Lung (tissue), 12 donors: ENCODE data around the gene DUOX1. TPM values are rescaled to one million over a fixed set of nuclear protein-coding genes. Genes with fewer than 3 reads are reported as not detected.

Source experiments
- ATAC-seq: fragments of 200-7000 bp; cut with Tn5 transposase; one replicate; pipeline ENCODE4 v1.9.1; 2020; ENCODE audit warnings: moderate number of reproducible peaks; ENCODE audit not compliant: insufficient read depth, low FRiP score
- DNase-seq, 3 donors: peaks; one replicate each; pipeline ENCODE4 v3.0.0-alpha.2; 2013 to 2017
- H3K27ac ChIP-seq, 2 donors: one replicate each; pipeline ENCODE4 v1.5.1; 2013; ENCODE audit warnings: mild to moderate bottlenecking in 2 of 2, moderate library complexity in 2 of 2, control low read depth in 1 of 2, inconsistent platforms in 1 of 2, low read depth in 1 of 2, low read length in 1 of 2
- H3K27me3 ChIP-seq, 3 donors: one replicate each; pipeline ENCODE4 v1.5.1; 2013; ENCODE audit warnings: low read length in 2 of 3; ENCODE audit not compliant: control insufficient read depth in 3 of 3, insufficient read depth in 3 of 3
- H3K36me3 ChIP-seq, 4 donors: one replicate each; pipeline ENCODE4 v1.5.1; 2013; ENCODE audit warnings: low read length in 4 of 4, mild to moderate bottlenecking in 1 of 4, moderate library complexity in 1 of 4; ENCODE audit not compliant: control insufficient read depth in 4 of 4, insufficient read depth in 4 of 4
- H3K4me1 ChIP-seq, 5 donors: one replicate each; pipeline ENCODE4 v1.5.1; 2013; ENCODE audit warnings: low read length in 5 of 5, mild to moderate bottlenecking in 2 of 5, moderate library complexity in 1 of 5; ENCODE audit not compliant: control insufficient read depth in 5 of 5, insufficient read depth in 5 of 5
- H3K4me3 ChIP-seq: one replicate; pipeline ENCODE4 v1.5.1; 2013; ENCODE audit warnings: mild to moderate bottlenecking, control low read depth, moderate library complexity
- H3K9ac ChIP-seq, 2 donors: one replicate each; pipeline ENCODE4 v1.5.1; 2013; ENCODE audit warnings: low read length in 2 of 2, control low read depth in 1 of 2; ENCODE audit not compliant: insufficient read depth in 1 of 2
- H3K9me3 ChIP-seq, 4 donors: one replicate each; pipeline ENCODE4 v1.5.1; 2013; ENCODE audit warnings: low read length in 3 of 4, mild to moderate bottlenecking in 1 of 4, moderate library complexity in 1 of 4; ENCODE audit not compliant: control insufficient read depth in 4 of 4, insufficient read depth in 3 of 4
- CTCF ChIP-seq: IDR thresholded peaks from 2 replicates; pipeline ENCODE4 v1.5.1; 2012; ENCODE audit warnings: mild to moderate bottlenecking; ENCODE audit errors: control extremely low read depth, extremely low read depth
- whole genome bisulfite sequencing, 2 donors: extraction: QIAGEN DNeasy Blood & Tissue Kit; methylation state at CpG; one replicate each; pipeline ENCODE4 v1.1.7; 2013; 5-methylcytosine and 5-hydroxymethylcytosine counted together
- polyA plus RNA-seq, 2 donors: library from polyadenylated mRNA; stranded (reverse); fragments of 200-250 nt; gene quantifications; one replicate each; pipeline ENCODE4 v1.2.1, GENCODE V29; 2013
- total RNA-seq, 2 donors: library from RNA; depleted of rRNA in 1 of 2; stranded (reverse); fragments of >200 nt in 1 of 2; gene quantifications; one replicate each; pipeline ENCODE4 v1.2.1, GENCODE V29; 2014 to 2021
- donor health status: control.
- donor health status: control.
- donor health status: Bipolar disorder and iron deficiency.
- donor health status: healthy.
- donor health status: DM: yes; HTN: yes; CAD: no.

The DUOX1 gene
- total and polyA plus RNA-seq, 4 donors: 61.7 to 363 (median 115) TPM

GRCh38 chr15:45171912-45172311 lies 42.1 kb downstream of the DUOX1 start:
- no peak for ATAC-seq
- TF ChIP-seq CTCF: no peak
- 95 to 96% methylated on average over 12 of the region's 12 CpGs for WGBS, 2 donors

DNA sequence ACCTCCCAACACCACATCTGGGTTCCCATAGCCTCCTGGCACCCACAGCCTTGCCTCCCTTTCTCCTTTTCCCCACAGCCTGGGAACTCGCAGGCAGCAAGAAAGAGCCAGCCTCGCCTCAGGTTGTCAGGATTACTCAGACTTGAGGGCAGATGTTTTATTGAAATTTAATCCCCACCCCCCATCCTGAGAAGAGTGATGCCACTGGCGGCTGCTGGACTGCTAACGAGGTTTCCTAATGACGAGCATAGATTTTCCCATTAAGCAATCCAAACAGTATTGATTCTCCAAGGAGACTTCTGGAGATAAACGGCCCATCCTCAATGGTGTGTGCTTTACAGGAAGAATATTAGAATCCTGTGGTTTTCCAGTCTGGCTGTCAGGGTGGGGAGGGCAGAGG lies 44.3 kb downstream of the DUOX1 start:
- no peak overlapping the region for H3K27ac ChIP-seq
- H3K9ac ChIP-seq: no peak overlapping the region
- H3K9me3 ChIP-seq: peaks cover 0 to 1% (median 0%) of the 10 kb centered on the region in 4 donors
- H3K36me3 ChIP-seq: peaks cover 0 to 7% (median 6%) of the 10 kb centered on the region in 4 donors
- DNase-seq: no peak
- ATAC-seq: no peak
- no peak overlapping the region for H3K4me3 ChIP-seq
- WGBS, 2 donors: 89 to 91% methylated on average over 6 of the region's 6 CpGs
- H3K4me1 ChIP-seq: peaks cover 0 to 8% (median 0%) of the 10 kb centered on the region in 5 donors
- H3K27me3 ChIP-seq: no peaks in the 10 kb centered on the region
- no peak for TF ChIP-seq CTCF

More at GRCh38 chr15:45171912-45172311, 42.1 kb downstream of the DUOX1 start:
- peaks cover 0 to 7% (median 5%) of the 10 kb centered on the region in 4 donors for H3K36me3 ChIP-seq
- H3K4me3 ChIP-seq: no peak overlapping the region
- no peak overlapping the region for H3K9ac ChIP-seq
- peaks cover 0 to 1% (median 0%) of the 10 kb centered on the region in 4 donors for H3K9me3 ChIP-seq
- H3K27me3 ChIP-seq: no peaks in the 10 kb centered on the region
- peaks cover 0 to 8% (median 2%) of the 10 kb centered on the region in 5 donors for H3K4me1 ChIP-seq
- no peak for DNase-seq
- H3K27ac ChIP-seq: no peak overlapping the region

DNA sequence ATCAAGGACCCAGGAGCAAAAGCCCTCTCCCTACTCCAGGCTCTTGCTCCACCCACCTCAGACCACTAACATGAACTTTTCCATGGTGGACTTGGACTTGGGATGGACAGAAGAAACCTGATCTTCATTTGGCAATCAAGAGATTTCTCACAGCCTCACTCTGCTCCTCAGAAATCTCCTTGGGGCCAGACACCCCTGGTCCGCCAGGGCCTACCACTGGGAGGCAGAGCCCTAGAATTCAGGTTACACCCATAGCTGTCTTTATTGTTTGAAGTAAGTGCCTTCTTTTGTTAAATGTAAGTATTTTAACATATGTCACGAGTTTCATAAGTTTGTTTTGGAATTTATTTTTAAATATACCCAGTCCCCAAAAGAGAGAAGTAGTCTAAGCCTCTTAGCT lies 44.8 kb downstream of the DUOX1 start:
- no peak overlapping the region for H3K4me3 ChIP-seq
- ATAC-seq: no peak
- peaks cover 0 to 7% (median 6%) of the 10 kb centered on the region in 4 donors for H3K36me3 ChIP-seq
- no peak for TF ChIP-seq CTCF
- 90% methylated on average over 2 of the region's 2 CpGs for WGBS, 2 donors
- H3K4me1 ChIP-seq: peaks cover 0 to 8% (median 0%) of the 10 kb centered on the region in 5 donors
- H3K27me3 ChIP-seq: no peaks in the 10 kb centered on the region
- DNase-seq: no peak
- peaks cover 0 to 1% (median 0%) of the 10 kb centered on the region in 4 donors for H3K9me3 ChIP-seq
- H3K27ac ChIP-seq: no peak overlapping the region
- H3K9ac ChIP-seq: no peak overlapping the region

GRCh38 chr15:45177285-45177684 lies 47.5 kb downstream of the DUOX1 start:
- DNase-seq (no peak), ATAC-seq (no peak)
- TF ChIP-seq CTCF: no peak
- Histone ChIP-seq H3K36me3 (peaks cover 0 to 5% (median 4%) of the 10 kb centered on the region in 4 donors), H3K27ac (no peak overlapping the region), H3K4me3 (no peak overlapping the region), H3K9me3 (peaks cover 0 to 2% (median 0%) of the 10 kb centered on the region in 4 donors), H3K9ac (no peak overlapping the region), H3K27me3 (no peaks in the 10 kb centered on the region), H3K4me1 (peaks cover 0 to 8% (median 3%) of the 10 kb centered on the region in 5 donors)
- 90 to 92% methylated on average over 3 of the region's 3 CpGs for WGBS, 2 donors
